ENCODE measurements around the gene CAMSAP1. TPM values are rescaled to one million over a fixed set of nuclear protein-coding genes. Genes with fewer than 3 reads are reported as not detected.

Gene CAMSAP1
- total and polyA plus RNA-seq, 2 of the 4 experiments (the other 2 are of a cell fraction), result 8.2 to 19.5 TPM

GRCh38 chr9:135905380-135906258, 1.7 kb downstream of the CAMSAP1 start:
- 61% methylated on average over 8 of the region's 23 CpGs; no CpG with 5 or more reads in 1 of the 2 experiments for WGBS, 2 experiments (ENCODE audit: extremely low coverage in 2 of 2, insufficient read length in 1 of 2)
- H3K79me1 ChIP-seq (ENCODE audit: low read depth in 1 of 2, low read length in 2 of 2), result peaks cover 25 to 77% of the 10 kb centered on the region in 2 experiments
- POLR2A ChIA-PET (ENCODE audit: unreplicated experiment), result no interaction called here

More at GRCh38 chr9:135905380-135906258, 1.7 kb downstream of the CAMSAP1 start:
- Histone ChIP-seq H3K9me1 (ENCODE audit: insufficient read depth, low read length) (peaks cover 18% of the 10 kb centered on the region; the same call in 1 of the 2 replicates), H3K9ac (ENCODE audit: low read depth, low read length) (no peak overlapping the region), H3K36me3 (ENCODE audit: control insufficient read depth, insufficient read depth, low read length) (0 out of 2 replicates have a peak, but pooled peaks cover 2% of the 10 kb centered on the region), H4K20me1 (ENCODE audit: insufficient read depth, low read length) (peaks cover 59% of the 10 kb centered on the region), H2AK9ac (replicated peaks; ENCODE audit: low read depth, low read length, poor library complexity) (no peak overlapping the region), H4K91ac (ENCODE audit: insufficient read depth, low read depth, low read length) (no peak overlapping the region), H3K14ac (replicated peaks; ENCODE audit: low read depth, low read length) (no peak overlapping the region), H3K4me1 (ENCODE audit: control insufficient read depth, insufficient read depth, low read length) (peaks cover 10% of the 10 kb centered on the region), H2BK20ac (ENCODE audit: low read depth, low read length) (no peak overlapping the region), H3K4me2 (ENCODE audit: low read depth, low read length) (peak overlapping the region; percentile 91), H3K23ac (ENCODE audit: low read depth, low read length) (peak overlapping the region; percentile 90), H3K27ac (ENCODE audit: insufficient read depth, low read length) (no peak overlapping the region), H3K27me3 (ENCODE audit: control insufficient read depth, insufficient read depth, low read length) (no peaks in the 10 kb centered on the region), H4K5ac (ENCODE audit: low read depth, low read length) (no peak overlapping the region), H3K4ac (ENCODE audit: low read depth, low read length) (no peak overlapping the region), H2BK5ac (ENCODE audit: low read depth, low read length, poor library complexity, severe bottlenecking) (no peak overlapping the region), H3K18ac (ENCODE audit: low read depth, low read length) (no peak overlapping the region), H2AFZ (replicated peaks; ENCODE audit: low read length, poor library complexity) (no peak overlapping the region), H4K8ac (ENCODE audit: low read depth in 2 of 2, low read length in 2 of 2) (no peak overlapping the region), H2AK5ac (ENCODE audit: low read depth, low read length) (no peak overlapping the region), H2BK15ac (ENCODE audit: low read depth, low read length) (no peak overlapping the region), H3K56ac (ENCODE audit: extremely low read depth, insufficient read depth, low read length) (peak overlapping the region; percentile 24; the same call in 1 of the 2 replicates), H3K9me3 (ENCODE audit: control insufficient read depth, insufficient read depth, low read length) (no peaks in the 10 kb centered on the region), H3K4me3 (ENCODE audit: insufficient read depth, low read depth, low read length) (peak overlapping the region; percentile 54), H2BK120ac (ENCODE audit: low read depth, low read length) (no peak overlapping the region)
- dilution Hi-C loops (cut with HindIII; ENCODE audit: low sequenced_read_pairs, unreplicated experiment), result no loop called here
- CTCF ChIA-PET, result no interaction called here
- in situ Hi-C loops (cut with MboI; ENCODE audit: low sequenced_read_pairs), result no loop called here
- no TSS peak for BruUV-seq (replicated peaks)
- peak; percentile 91 for TF ChIP-seq MAFK (IDR thresholded peaks at IDR 0.05; ENCODE audit: low read depth, low read length)
- no peak for TF ChIP-seq RCOR1 (IDR thresholded peaks at IDR 0.05; ENCODE audit: insufficient replicate concordance, low read length)
- TF ChIP-seq MXI1 (IDR thresholded peaks at IDR 0.05; ENCODE audit: borderline replicate concordance, low read depth, low read length), result 0 out of 2 replicates have a peak, but pooled peaks have one; percentile 28
- intact Hi-C loops (cut with micrococcal nuclease), result loop anchor here (2.0 kb wide), 1 partner anchor 41 kb away; no protein-coding TSS in a partner anchor
- ATAC-seq (ENCODE audit: low read depth), result no peak
- peak; percentile 38 for DNase-seq

Data from IMR-90 (cell line).